Natural killer cell (primary cell): ENCODE measurements around the gene VGLL2. TPM values are rescaled to one million over a fixed set of nuclear protein-coding genes. Genes with fewer than 3 reads are reported as not detected.

Experiments used
- ATAC-seq, 3 donors: fragments of 150-1000 bp in 2 of 3; fragments of 200-7000 bp in 1 of 3; cut with Tn5 transposase; 1 replicate in 1 of 3; 2 replicates in 2 of 3; pipeline ENCODE4 v1.10.0; 2021; ENCODE audit warnings: mild to moderate bottlenecking in 2 of 3, moderate library complexity in 2 of 3
- DNase-seq, 2 donors: peaks; one replicate each; pipeline versions ENCODE4 v3.0.0 to v3.0.0-alpha.2; 2013 to 2021; ENCODE audit warnings: mixed read lengths in 1 of 2
- H3K27ac ChIP-seq: one replicate; pipeline ENCODE4 v1.5.1; 2013; ENCODE audit warnings: mild to moderate bottlenecking, low read length
- H3K27me3 ChIP-seq: one replicate; pipeline ENCODE4 v1.6.1; 2013; ENCODE audit warnings: low read length; ENCODE audit not compliant: control insufficient read depth, insufficient read depth
- H3K36me3 ChIP-seq: one replicate; pipeline ENCODE4 v1.6.1; 2013; ENCODE audit warnings: low read length; ENCODE audit not compliant: control insufficient read depth, insufficient read depth
- H3K4me1 ChIP-seq: one replicate; pipeline ENCODE4 v1.6.1; 2013; ENCODE audit warnings: low read length; ENCODE audit not compliant: control insufficient read depth, insufficient read depth
- H3K4me3 ChIP-seq: one replicate; pipeline ENCODE4 v1.5.1; 2013; ENCODE audit warnings: low read length
- H3K9me3 ChIP-seq: one replicate; pipeline ENCODE4 v1.6.1; 2013; ENCODE audit warnings: low read length; ENCODE audit not compliant: control insufficient read depth, insufficient read depth
- H3K27ac Mint-ChIP-seq, 2 donors: one replicate each; pipeline ENCODE4 v1.8.0; 2022; ENCODE audit warnings: mild to moderate bottlenecking in 2 of 2, mixed read lengths in 2 of 2, moderate library complexity in 1 of 2
- H3K27me3 Mint-ChIP-seq, 2 donors: one replicate each; pipeline ENCODE4 v1.8.0; 2022; ENCODE audit warnings: low read depth in 2 of 2, mixed read lengths in 2 of 2
- H3K36me3 Mint-ChIP-seq: one replicate; pipeline ENCODE4 v1.8.0; 2022; ENCODE audit warnings: mixed read lengths
- H3K4me1 Mint-ChIP-seq, 2 donors: one replicate each; pipeline ENCODE4 v1.8.0; 2022; ENCODE audit warnings: mixed read lengths in 2 of 2
- H3K4me3 Mint-ChIP-seq: one replicate; pipeline ENCODE4 v1.8.0; 2022; ENCODE audit warnings: mild to moderate bottlenecking, moderate library complexity, mixed read lengths
- H3K9me3 Mint-ChIP-seq, 2 donors: one replicate each; pipeline ENCODE4 v1.8.0; 2022; ENCODE audit warnings: mixed read lengths in 2 of 2
- CTCF ChIP-seq: fragments of 200-600 bp; IDR thresholded peaks from one replicate; pipeline ENCODE4 v1.8.0; 2022; ENCODE audit warnings: antibody characterized with exemption
- WGBS: methylation state at CpG from one replicate; pipeline ENCODE4 v1.1.7; 2013; ENCODE audit warnings: missing lambda C conversion rate; ENCODE audit not compliant: insufficient coverage; 5-methylcytosine and 5-hydroxymethylcytosine counted together
- intact Hi-C: fragments of 100-400 bp; cut with micrococcal nuclease; formaldehyde crosslinking; loops from one replicate; pipeline ENCODE4 v1.14.2; 2022
- total RNA-seq, 4 donors: library from RNA; stranded (reverse); fragments of 120-200 nt in 1 of 4; gene quantifications; one replicate each; pipeline versions ENCODE4 v1.2.3 to v1.2.4, GENCODE V29; 2013 to 2022

The VGLL2 gene
- total RNA-seq, result not detected
- total RNA-seq (2013), result not detected

- Mint-ChIP-seq H3K27ac (no peak within 1 kb of the TSS), H3K9me3 (no peaks in the 10 kb centered on the region), H3K4me3 (peak within 1 kb of the TSS; percentile 28), H3K36me3 (peaks cover 9% of the 10 kb centered on the region), H3K27me3 (peaks cover 63 to 79% of the 10 kb centered on the region in 2 donors), H3K4me1 (peaks cover 0 to 14% of the 10 kb centered on the region in 2 donors)
- DNase-seq (no peak), ATAC-seq (no peak)
- no peak within 1 kb of the TSS for H3K27ac ChIP-seq
- intact Hi-C loops, result no loop called here
- no peaks in the 10 kb centered on the region for H3K36me3 ChIP-seq
- no peaks in the 10 kb centered on the region for H3K9me3 ChIP-seq
- 3% methylated on average over 62 of the region's 63 CpGs for WGBS
- H3K4me1 ChIP-seq, result peaks cover 16% of the 10 kb centered on the region
- H3K27me3 ChIP-seq, result peaks cover 72% of the 10 kb centered on the region
- TF ChIP-seq CTCF, result no peak
- H3K4me3 ChIP-seq, result no peak within 1 kb of the TSS
Observed at GRCh38 chr6:117265410-117266256, at the start of gene VGLL2. TSS of gene VGLL2 (plus strand) at chr6:117265558. CDS start at chr6:117265764, 206 bp downstream.

GRCh38 chr6:117222861-117223260 lies 42.5 kb upstream of the VGLL2 start:
- Histone ChIP-seq H3K27me3 (no peaks in the 10 kb centered on the region), H3K9me3 (no peaks in the 10 kb centered on the region), H3K27ac (no peak overlapping the region), H3K36me3 (no peaks in the 10 kb centered on the region), H3K4me1 (no peaks in the 10 kb centered on the region), H3K4me3 (no peak overlapping the region)
- intact Hi-C loops, result no loop called here
- Mint-ChIP-seq H3K27ac (no peak overlapping the region), H3K27me3 (no peaks in the 10 kb centered on the region), H3K4me3 (no peak overlapping the region), H3K4me1 (no peaks in the 10 kb centered on the region), H3K36me3 (no peaks in the 10 kb centered on the region), H3K9me3 (peaks cover 3 to 8% of the 10 kb centered on the region in 2 donors)
- no peak for ATAC-seq
- TF ChIP-seq CTCF, result no peak
- WGBS, result 80% methylated on average over 3 of the region's 3 CpGs
- DNase-seq, result no peak

- Histone ChIP-seq H3K27me3 (no peaks in the 10 kb centered on the region), H3K36me3 (no peaks in the 10 kb centered on the region), H3K27ac (no peak overlapping the region), H3K4me1 (no peaks in the 10 kb centered on the region), H3K9me3 (no peaks in the 10 kb centered on the region), H3K4me3 (no peak overlapping the region)
- ATAC-seq (no peak), DNase-seq (no peak)
- Mint-ChIP-seq H3K27me3 (no peaks in the 10 kb centered on the region), H3K36me3 (no peaks in the 10 kb centered on the region), H3K4me3 (no peak overlapping the region), H3K4me1 (no peaks in the 10 kb centered on the region), H3K9me3 (peaks cover 2 to 10% of the 10 kb centered on the region in 2 donors), H3K27ac (no peak overlapping the region)
- WGBS, result no CpG with 5 or more reads among the region's 1 CpG
- intact Hi-C loops, result no loop called here
- TF ChIP-seq CTCF, result no peak
Observed at GRCh38 chr6:117226778-117227177, 38.6 kb upstream of the VGLL2 start.
